GM12874 (cell line): ENCODE data around the gene RRM2.
A peak's percentile ranks its signal among the peaks of the same experiment; 100 is the strongest.

Source experiments
- TF ChIP-seq, protein P1 (sequence below): IDR thresholded peaks from 2 replicates; pipeline ENCODE4 v1.5.1; 2011; ENCODE audit warnings: low read depth, mild to moderate bottlenecking, control low read depth, low read length, moderate library complexity; ENCODE audit not compliant: insufficient read depth

Gene RRM2

GRCh38 chr2:10094271-10094814 is 28.2 kb upstream of the RRM2 start:
- TF ChIP-seq, protein P1, sequence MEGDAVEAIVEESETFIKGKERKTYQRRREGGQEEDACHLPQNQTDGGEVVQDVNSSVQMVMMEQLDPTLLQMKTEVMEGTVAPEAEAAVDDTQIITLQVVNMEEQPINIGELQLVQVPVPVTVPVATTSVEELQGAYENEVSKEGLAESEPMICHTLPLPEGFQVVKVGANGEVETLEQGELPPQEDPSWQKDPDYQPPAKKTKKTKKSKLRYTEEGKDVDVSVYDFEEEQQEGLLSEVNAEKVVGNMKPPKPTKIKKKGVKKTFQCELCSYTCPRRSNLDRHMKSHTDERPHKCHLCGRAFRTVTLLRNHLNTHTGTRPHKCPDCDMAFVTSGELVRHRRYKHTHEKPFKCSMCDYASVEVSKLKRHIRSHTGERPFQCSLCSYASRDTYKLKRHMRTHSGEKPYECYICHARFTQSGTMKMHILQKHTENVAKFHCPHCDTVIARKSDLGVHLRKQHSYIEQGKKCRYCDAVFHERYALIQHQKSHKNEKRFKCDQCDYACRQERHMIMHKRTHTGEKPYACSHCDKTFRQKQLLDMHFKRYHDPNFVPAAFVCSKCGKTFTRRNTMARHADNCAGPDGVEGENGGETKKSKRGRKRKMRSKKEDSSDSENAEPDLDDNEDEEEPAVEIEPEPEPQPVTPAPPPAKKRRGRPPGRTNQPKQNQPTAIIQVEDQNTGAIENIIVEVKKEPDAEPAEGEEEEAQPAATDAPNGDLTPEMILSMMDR = no peak

DNA sequence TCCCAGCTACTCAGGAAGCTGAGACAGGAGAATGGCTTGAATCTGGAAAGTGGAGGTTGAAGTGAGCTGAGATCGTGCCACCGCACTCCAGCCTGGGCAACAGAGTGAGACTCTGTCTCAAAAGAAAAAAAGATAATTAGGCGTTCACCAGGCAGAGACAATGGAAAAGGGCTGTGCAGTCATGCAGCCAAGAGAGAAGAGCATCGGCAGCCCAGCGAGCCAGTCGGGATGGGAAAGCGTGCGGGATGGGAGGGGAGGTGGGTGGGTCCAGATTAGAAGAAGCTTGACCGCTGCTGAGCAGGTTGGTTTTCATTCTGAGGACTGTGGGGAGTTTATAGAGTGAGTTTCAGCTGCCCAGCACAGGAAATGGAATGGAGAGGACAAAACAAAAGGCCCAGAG is 27.4 kb upstream of the RRM2 start:
- TF ChIP-seq, protein P1 = no peak

GRCh38 chr2:10096641-10097040 is 25.9 kb upstream of the RRM2 start:
- TF ChIP-seq, protein P1 = no peak

DNA sequence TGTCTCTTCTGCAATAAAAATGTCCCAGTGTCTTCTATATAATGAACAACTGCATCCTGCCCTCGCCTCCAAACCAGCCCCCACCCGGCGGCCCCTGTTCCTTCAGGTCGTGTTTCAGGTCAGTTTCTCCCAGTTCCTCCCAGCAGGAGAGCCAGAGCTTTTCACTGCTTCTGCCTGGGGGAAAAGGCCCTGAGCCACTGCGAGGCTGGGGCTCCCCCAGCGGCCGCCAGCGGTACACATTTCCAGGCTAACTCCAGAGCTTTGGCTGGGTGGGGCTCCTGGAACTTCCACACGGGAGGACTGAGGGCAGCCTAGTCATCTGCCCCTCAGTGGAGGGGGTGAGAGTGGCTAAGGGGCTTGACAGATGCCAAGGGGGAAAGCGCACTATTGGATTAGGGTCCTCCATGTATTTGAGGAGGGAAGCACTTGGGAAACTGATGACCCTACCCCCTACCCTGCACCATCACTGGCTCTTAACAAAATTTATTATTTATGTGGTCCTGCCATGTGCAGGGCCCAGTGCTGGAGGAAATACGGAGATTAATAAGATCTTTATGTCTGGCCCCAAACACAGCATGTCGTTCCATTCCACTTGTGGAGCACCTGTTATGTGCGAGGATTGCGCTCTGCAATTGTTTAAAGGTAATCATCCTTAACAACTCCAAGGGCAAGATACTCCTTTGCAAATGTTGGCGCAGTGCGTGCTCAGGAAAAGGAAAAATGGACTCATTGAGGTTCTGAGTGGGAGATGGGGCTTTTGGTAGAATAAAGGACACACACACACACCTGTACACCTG is 25.0 kb upstream of the RRM2 start:
- TF ChIP-seq, protein P1 = peak; percentile 95

- TF ChIP-seq, protein P1 = no peak
These were observed 21.0 kb upstream of the RRM2 start for GRCh38 chr2:10101491-10101890.

DNA sequence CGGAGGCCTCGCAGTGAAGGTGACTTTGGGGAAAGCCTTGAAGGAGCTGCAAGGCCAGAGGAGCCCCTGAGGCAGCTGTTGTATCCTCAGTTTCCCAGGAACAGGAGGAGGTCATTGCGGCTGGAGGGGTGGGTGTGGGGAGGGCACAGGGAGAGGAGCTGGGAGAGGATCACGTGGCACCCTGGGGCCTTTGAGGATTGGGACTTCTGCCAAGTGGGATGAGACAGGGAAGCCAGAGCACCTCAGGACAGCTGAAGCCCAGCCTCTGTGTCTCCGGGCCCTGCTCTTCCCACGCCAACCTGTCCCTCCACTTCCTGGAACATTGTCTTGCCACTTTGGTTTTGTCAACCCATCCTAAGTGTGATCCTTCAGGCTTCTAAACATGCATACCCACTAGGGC is 19.4 kb upstream of the RRM2 start:
- TF ChIP-seq, protein P1 = no peak

DNA sequence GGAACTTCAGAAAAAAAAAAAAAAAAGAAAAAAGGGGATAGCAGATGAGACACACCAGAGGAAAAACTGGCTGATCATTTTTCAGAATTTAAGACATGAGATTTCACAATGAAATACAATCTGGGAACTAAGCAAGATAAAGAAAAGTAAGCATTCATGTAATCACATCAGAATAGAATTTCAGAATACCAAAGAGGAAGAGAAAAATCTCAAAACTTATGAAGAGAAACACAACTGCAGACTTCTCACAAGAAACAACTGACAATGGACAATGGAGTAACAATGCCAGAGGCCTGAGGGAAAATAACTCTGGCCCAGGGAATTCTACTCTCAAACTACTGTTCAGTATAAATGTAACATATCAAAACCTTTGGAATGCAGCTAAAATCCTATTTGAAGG is 13.2 kb upstream of the RRM2 start:
- TF ChIP-seq, protein P1 = no peak
